K562 (cell line): ENCODE data around the gene IQSEC3. TPM values are rescaled to one million over a fixed set of nuclear protein-coding genes. Genes with fewer than 3 reads are reported as not detected.

ENCODE experiments used
- ATAC-seq: fragments of 200-7000 bp; cut with Tn5 transposase; 3 replicates; pipeline ENCODE4 v1.9.1; 2020; ENCODE audit warnings: moderate library complexity
- BruUV-seq: library from RNA; stranded (reverse); fragments of 400-500 nt; replicated peaks from 2 replicates; lab custom pipeline; 2021; lab: Mats Ljungman, UMichigan
- CTCF ChIA-PET: fragments of 300-600 bp; formaldehyde crosslinking; extraction: SDS; loops from one replicate; lab custom pipeline; 2021; ENCODE audit warnings: low intra/inter-chr PET ratio; lab: Yijun Ruan, JAX
- POLR2A ChIA-PET: fragments of 300-600, 350-650 bp; sonication (Branson Sonifier 250); formaldehyde crosslinking; extraction: SDS; loops from one replicate; lab custom pipeline; 2021; ENCODE audit warnings: antibody characterized with exemption, inconsistent platforms; lab: Yijun Ruan, JAX
- DNase-seq, 4 experiments: peaks; one replicate each; pipeline versions ENCODE4 v3.0.0 to v3.0.0-alpha.2; 2011 to 2018; ENCODE audit warnings: low spot score in 3 of 4, mixed read lengths in 3 of 4; ENCODE audit errors: extremely low read depth in 1 of 4
- FAIRE-seq: peaks from 2 replicates; lab custom pipeline; 2011; peaks lifted over from hg19 to GRCh38; lab: Jason Lieb, UNC
- H2AFZ ChIP-seq: 2 replicates; pipeline ENCODE4 v1.6.0; 2011; ENCODE audit warnings: low read depth, low read length, control low read depth, inconsistent platforms
- H3K27ac ChIP-seq: fragments of 200-600 bp; 3 replicates; pipeline ENCODE4 v1.8.0; 2011; ENCODE audit warnings: low read depth, mild to moderate bottlenecking, control low read depth, inconsistent platforms, low read length, moderate library complexity, mixed read lengths; ENCODE audit errors: extremely low read depth
- H3K27me3 ChIP-seq, 2 experiments: fragments of 300-600 bp in 1 of 2; 2 replicates in 1 of 2; 3 replicates in 1 of 2; pipeline versions ENCODE4 v1.6.0 to v1.8.0; 2011; ENCODE audit warnings: inconsistent platforms in 2 of 2, low read length in 2 of 2, mild to moderate bottlenecking in 1 of 2, mixed read lengths in 1 of 2, moderate library complexity in 1 of 2; ENCODE audit not compliant: control insufficient read depth in 2 of 2, insufficient read depth in 2 of 2
- H3K36me3 ChIP-seq: fragments of 300-600 bp; 3 replicates; pipeline ENCODE4 v1.8.0; 2011; ENCODE audit warnings: mild to moderate bottlenecking, low read length, inconsistent platforms; ENCODE audit not compliant: control insufficient read depth, insufficient read depth
- H3K4me1 ChIP-seq, 2 experiments: fragments of 200-600 bp in 1 of 2; replicated peaks in 1 of 2; 2 replicates in 1 of 2; 3 replicates in 1 of 2; pipeline versions ENCODE4 v1.5.1 to v1.8.0; 2011; ENCODE audit warnings: inconsistent platforms in 2 of 2, low read length in 2 of 2, mild to moderate bottlenecking in 1 of 2, mixed read lengths in 1 of 2, moderate library complexity in 1 of 2; ENCODE audit not compliant: control insufficient read depth in 2 of 2, insufficient read depth in 2 of 2
- H3K4me2 ChIP-seq: 2 replicates; pipeline ENCODE4 v1.6.1; 2011; ENCODE audit warnings: low read length, control low read depth, inconsistent platforms, mixed read lengths; ENCODE audit not compliant: insufficient read depth
- H3K4me3 ChIP-seq: fragments of 200-600 bp; sonication (generic), shearing (Covaris generic); 2 replicates; pipeline ENCODE4 v1.5.1; 2016; ENCODE audit warnings: control low read depth, inconsistent platforms
- H3K79me2 ChIP-seq: fragments of 200-600 bp; 3 replicates; pipeline ENCODE4 v1.8.0; 2011; ENCODE audit warnings: low read length, inconsistent platforms; ENCODE audit not compliant: control insufficient read depth, insufficient read depth
- H3K9ac ChIP-seq, 2 experiments: 2 replicates each; pipeline versions ENCODE4 v1.6.0 to v1.6.1; 2011; ENCODE audit warnings: low read depth in 2 of 2, low read length in 2 of 2, control low read depth in 1 of 2, inconsistent platforms in 1 of 2, mild to moderate bottlenecking in 1 of 2, mixed read lengths in 1 of 2; ENCODE audit not compliant: insufficient read depth in 1 of 2
- H3K9me1 ChIP-seq: one replicate; pipeline ENCODE4 v1.6.0; 2011; ENCODE audit warnings: inconsistent platforms, mild to moderate bottlenecking, low read length, moderate library complexity; ENCODE audit not compliant: control insufficient read depth, insufficient read depth
- H3K9me3 ChIP-seq: replicated peaks from 2 replicates; pipeline ENCODE4 v1.5.1; 2011; ENCODE audit warnings: low read depth, low read length, inconsistent platforms; ENCODE audit not compliant: control insufficient read depth, insufficient read depth
- H4K20me1 ChIP-seq: replicated peaks from 2 replicates; pipeline ENCODE4 v1.6.1; 2011; ENCODE audit warnings: low read length, inconsistent platforms, mixed read lengths; ENCODE audit not compliant: control insufficient read depth, insufficient read depth
- C11orf30 ChIP-seq: fragments of 450-650 bp; IDR thresholded peaks from 2 replicates; pipeline ENCODE4 v1.6.1; 2016; ENCODE audit warnings: low read depth, mild to moderate bottlenecking
- CBFA2T2 ChIP-seq: fragments of 450-650 bp; conservative IDR thresholded peaks from 2 replicates; pipeline ENCODE4 v1.6.1; 2017; ENCODE audit warnings: mild to moderate bottlenecking
- CBFA2T3 ChIP-seq: fragments of 450-650 bp; IDR thresholded peaks from 2 replicates; pipeline ENCODE4 v1.6.1; 2017
- CREBBP ChIP-seq: IDR thresholded peaks from one replicate; pipeline ENCODE4 v1.6.1; 2012; ENCODE audit warnings: low read depth, mild to moderate bottlenecking, control low read depth, inconsistent platforms, low read length
- EZH2 ChIP-seq: IDR thresholded peaks from 2 replicates; pipeline ENCODE4 v1.6.1; 2012; ENCODE audit warnings: low read depth, mild to moderate bottlenecking, inconsistent platforms, low read length, borderline replicate concordance
- NFIC ChIP-seq: fragments of 450-650 bp; IDR thresholded peaks from 2 replicates; pipeline ENCODE4 v1.6.1; 2017; ENCODE audit warnings: mild to moderate bottlenecking, inconsistent platforms
- SAFB2 ChIP-seq: fragments of 200-400 bp; formaldehyde crosslinking; IDR thresholded peaks from 2 replicates; pipeline ENCODE4 v1.6.1; 2018; ENCODE audit warnings: borderline replicate concordance, low read length, low read depth, moderate library complexity; ENCODE audit not compliant: severe bottlenecking
- TCF3 ChIP-seq: sonication (generic); formaldehyde crosslinking; IDR thresholded peaks from 2 replicates; pipeline ENCODE4 v1.4.0; 2020; ENCODE audit warnings: mild to moderate bottlenecking, missing genetic modification reagents
- TEAD2 ChIP-seq: fragments of 450-650 bp; IDR thresholded peaks from 2 replicates; pipeline ENCODE4 v1.6.1; 2016; ENCODE audit warnings: missing genetic modification characterization, control low read depth, missing compliant biosample characterization
- ZNF212 ChIP-seq: fragments of 450-650 bp; formaldehyde crosslinking; IDR thresholded peaks from 2 replicates; pipeline ENCODE4 v1.4.0; 2020; ENCODE audit warnings: mild to moderate bottlenecking
- WGBS: fragments of 100-300 bp; shearing (Covaris generic); methylation state at CpG from one replicate; pipeline ENCODE4 v1.1.6; 2016; ENCODE audit warnings: low coverage, mixed read lengths; ENCODE audit not compliant: insufficient coverage; ENCODE audit errors: missing lambda C conversion rate; 5-methylcytosine and 5-hydroxymethylcytosine counted together
- in situ Hi-C: fragments of 300-500 bp; cut with MboI; formaldehyde crosslinking; loops from 4 replicates; pipeline ENCODE4 v1.15.0; 2018; ENCODE audit warnings: inconsistent platforms, mixed read lengths
- intact Hi-C: fragments of 100-400 bp; cut with micrococcal nuclease; formaldehyde crosslinking; loops from 2 replicates; pipeline ENCODE4 v1.14.2; 2022
- polyA plus RNA-seq, 8 experiments: library from polyadenylated mRNA; depleted of rRNA in 4 of 8; stranded (reverse) in 5 of 8; unstranded in 3 of 8; fragments of >200 nt; fragmentation: Nextera tagmentation in 2 of 8; fragmentation: Illumina TruSeq in 1 of 8; extraction: Ambion mirVana in 2 of 8; extraction: Trizol in 1 of 8; gene quantifications; 2 replicates each; pipeline versions ENCODE4 v1.2.1 to v1.2.3, GENCODE V29; 2011 to 2014; ENCODE audit warnings: inconsistent platforms in 1 of 8, missing spikeins in 1 of 8
- total RNA-seq, 7 experiments: library from RNA; depleted of rRNA in 6 of 7; stranded (reverse); fragments of >200 nt in 6 of 7; fragmentation: Illumina TruSeq in 2 of 7; extraction: Trizol in 2 of 7; gene quantifications; 2 replicates each; pipeline versions ENCODE4 v1.2.1 to v1.2.3, GENCODE V29; 2011 to 2021; ENCODE audit warnings: low replicate concordance in 1 of 7
- TF ChIP-seq, protein P1 (sequence below): fragments of 200-800 bp; sonication (Bioruptor generic); IDR thresholded peaks from 2 replicates; pipeline ENCODE4 v1.6.1; 2017; ENCODE audit warnings: missing genetic modification characterization, missing compliant biosample characterization
- TF ChIP-seq, protein P2 (sequence below): fragments of 450-650 bp; IDR thresholded peaks from 2 replicates; pipeline ENCODE4 v1.6.1; 2016; ENCODE audit warnings: low read depth, mild to moderate bottlenecking, moderate library complexity

Gene IQSEC3
- total and polyA plus RNA-seq, 9 of the 15 experiments (the other 6 are each of a cell fraction or from before 2014, with no cell fraction given): under 0.01 to 0.25 (median 0.08) TPM; not detected in 3

DNA sequence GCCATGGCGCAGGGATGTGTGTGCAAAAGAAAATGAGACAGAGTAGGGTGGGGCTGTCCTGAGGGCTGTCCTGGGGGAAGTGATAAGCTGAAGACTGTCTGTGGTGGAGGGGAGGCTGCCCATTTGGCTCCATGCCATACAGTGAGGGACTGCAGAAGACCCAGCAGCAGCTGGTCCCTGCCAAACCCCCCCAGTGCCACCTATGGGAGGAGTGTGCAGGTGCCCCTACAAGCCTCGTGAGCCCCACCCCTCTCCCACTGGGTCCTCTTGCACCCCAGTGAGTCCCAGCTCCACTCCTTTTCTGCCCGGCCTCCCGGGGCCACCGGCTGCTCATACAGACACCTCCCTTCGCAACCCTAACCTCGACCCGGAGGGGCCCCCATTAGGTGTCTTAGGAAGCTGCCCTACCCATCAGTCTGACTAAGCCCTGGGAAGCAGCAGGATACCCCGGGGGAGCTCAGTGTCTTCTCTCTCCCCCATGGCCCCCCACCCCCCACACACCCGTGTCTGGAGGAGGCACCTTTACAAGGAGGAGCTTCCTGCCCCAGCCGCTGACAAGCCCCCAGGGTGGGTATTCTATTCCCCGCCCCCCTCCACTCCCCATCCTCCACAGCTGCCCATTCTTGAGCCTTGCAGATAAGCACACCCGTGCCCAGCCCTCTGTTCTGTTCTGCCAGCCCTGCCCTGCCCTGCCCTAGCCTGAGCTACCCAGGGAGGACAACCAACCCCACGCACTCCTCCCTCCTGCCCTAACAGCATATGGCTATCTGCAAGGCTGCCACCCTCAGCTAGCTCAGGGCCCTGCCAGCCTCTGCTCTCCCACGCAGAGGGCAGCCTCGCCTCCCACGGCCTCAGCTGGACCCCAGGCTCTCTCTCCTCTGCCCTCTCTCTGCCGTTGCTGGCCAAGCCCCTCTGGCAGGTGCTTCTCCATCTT lies 105.4 kb downstream of the IQSEC3 start:
- Histone ChIP-seq H3K27ac (no peak overlapping the region), H3K9ac (0 out of 4 replicates have a peak overlapping the region, but pooled peaks of 1 of the 2 experiments have one; percentile 5), H3K79me2 (no peaks in the 10 kb centered on the region), H3K4me1 (peaks cover 0 to 27% of the 10 kb centered on the region in 2 experiments; a peak in 3 of 5 replicates), H3K4me2 (no peak overlapping the region; the same call in 1 of the 2 replicates), H3K9me1 (no peaks in the 10 kb centered on the region), H3K36me3 (no peaks in the 10 kb centered on the region), H3K4me3 (no peak overlapping the region), H3K9me3 (no peaks in the 10 kb centered on the region), H3K27me3 (peaks cover 3 to 68% of the 10 kb centered on the region in 2 experiments; a peak in 3 of 5 replicates), H2AFZ (no peak overlapping the region), H4K20me1 (no peaks in the 10 kb centered on the region)
- WGBS: 0% methylated on average over 9 of the region's 18 CpGs
- CTCF ChIA-PET: no interaction called here
- in situ Hi-C loops: no loop called here
- FAIRE-seq (no peak), DNase-seq (peak; percentile 37 to 59 (median 54)), ATAC-seq (peak; percentile 33; the same call in 1 of the 3 replicates)
- BruUV-seq: no TSS peak
- POLR2A ChIA-PET: interaction anchor here (0.6 kb wide), 1 partner anchor 48 kb away, joined by 3 read pairs; no protein-coding TSS in a partner anchor
- no peak for TF ChIP-seq CREBBP
- TF ChIP-seq, protein P1, sequence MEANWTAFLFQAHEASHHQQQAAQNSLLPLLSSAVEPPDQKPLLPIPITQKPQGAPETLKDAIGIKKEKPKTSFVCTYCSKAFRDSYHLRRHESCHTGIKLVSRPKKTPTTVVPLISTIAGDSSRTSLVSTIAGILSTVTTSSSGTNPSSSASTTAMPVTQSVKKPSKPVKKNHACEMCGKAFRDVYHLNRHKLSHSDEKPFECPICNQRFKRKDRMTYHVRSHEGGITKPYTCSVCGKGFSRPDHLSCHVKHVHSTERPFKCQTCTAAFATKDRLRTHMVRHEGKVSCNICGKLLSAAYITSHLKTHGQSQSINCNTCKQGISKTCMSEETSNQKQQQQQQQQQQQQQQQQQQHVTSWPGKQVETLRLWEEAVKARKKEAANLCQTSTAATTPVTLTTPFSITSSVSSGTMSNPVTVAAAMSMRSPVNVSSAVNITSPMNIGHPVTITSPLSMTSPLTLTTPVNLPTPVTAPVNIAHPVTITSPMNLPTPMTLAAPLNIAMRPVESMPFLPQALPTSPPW: peak; percentile 29; the same call in 1 of the 2 replicates
- TF ChIP-seq SAFB2: no peak
- peak; percentile 48 for TF ChIP-seq CBFA2T3
- TF ChIP-seq ZNF212 (CRISPR knock-in tag): no peak
- TF ChIP-seq NFIC: peak; percentile 73
- peak; percentile 47 for TF ChIP-seq TCF3
- no peak for TF ChIP-seq C11orf30
- TF ChIP-seq TEAD2 (tag): no peak
- TF ChIP-seq EZH2: no peak
- TF ChIP-seq, protein P2, sequence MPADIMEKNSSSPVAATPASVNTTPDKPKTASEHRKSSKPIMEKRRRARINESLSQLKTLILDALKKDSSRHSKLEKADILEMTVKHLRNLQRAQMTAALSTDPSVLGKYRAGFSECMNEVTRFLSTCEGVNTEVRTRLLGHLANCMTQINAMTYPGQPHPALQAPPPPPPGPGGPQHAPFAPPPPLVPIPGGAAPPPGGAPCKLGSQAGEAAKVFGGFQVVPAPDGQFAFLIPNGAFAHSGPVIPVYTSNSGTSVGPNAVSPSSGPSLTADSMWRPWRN: no peak
- 0 out of 2 replicates have a peak, but pooled peaks have one; percentile 5 for TF ChIP-seq CBFA2T2
- intact Hi-C loops: no loop called here
